Upper lobe of left lung (tissue), 4 donors: Measurements from ENCODE around the gene MAJIN.

Experiments used
- CTCF ChIP-seq, 6 experiments: fragments of 450-650 bp in 4 of 6; fragments of 200-600 bp in 2 of 6; sonication (generic) in 2 of 6; IDR thresholded peaks; one replicate each; pipeline ENCODE4 v1.5.1; 2016 to 2019; ENCODE audit warnings: antibody characterized with exemption in 6 of 6
- EP300 ChIP-seq, 4 donors: sonication (generic); formaldehyde crosslinking; IDR thresholded peaks; one replicate each; pipeline ENCODE4 v1.5.1; 2017; ENCODE audit warnings: antibody characterized with exemption in 4 of 4, control low read depth in 2 of 4
- POLR2A ChIP-seq, 4 donors: fragments of 450-650 bp; IDR thresholded peaks; one replicate each; pipeline ENCODE4 v1.5.1; 2016 to 2017; ENCODE audit warnings: antibody characterized with exemption in 4 of 4, mild to moderate bottlenecking in 2 of 4
- POLR2AphosphoS5 ChIP-seq, 2 donors: sonication (generic); formaldehyde crosslinking; IDR thresholded peaks; one replicate each; pipeline ENCODE4 v1.5.1; 2017; ENCODE audit warnings: antibody characterized with exemption in 2 of 2

DNA sequence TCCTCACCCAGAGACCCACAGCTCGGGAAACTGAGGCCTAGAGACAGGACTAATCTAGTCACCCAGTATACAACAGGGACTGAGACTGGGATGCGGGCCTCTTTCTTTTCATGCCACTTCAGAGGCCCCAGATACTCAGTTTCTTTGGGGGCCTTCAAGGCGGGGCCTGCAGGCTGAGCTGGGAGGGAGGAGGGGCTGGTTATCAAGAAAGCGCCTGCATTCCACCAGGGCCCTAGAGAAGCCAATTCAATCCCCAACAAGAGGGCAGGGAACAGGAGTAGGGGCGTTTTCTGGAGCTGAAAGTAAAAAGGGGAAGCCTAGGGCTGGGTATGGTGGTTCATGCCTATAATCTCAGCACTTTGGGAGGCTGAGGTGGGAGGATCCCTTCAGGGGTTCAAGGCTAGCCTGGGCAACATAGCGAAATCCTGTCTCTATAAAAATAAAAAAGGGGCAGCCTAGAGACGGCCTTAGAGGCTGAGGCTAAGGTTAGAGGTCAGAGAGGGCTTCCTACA lies 56.5 kb downstream of the MAJIN start:
- TF ChIP-seq CTCF (IDR thresholded peaks at IDR 0.05) (no peak), POLR2AphosphoS5 (IDR thresholded peaks at IDR 0.05) (no peak), POLR2A (IDR thresholded peaks at IDR 0.05) (no peak), EP300 (IDR thresholded peaks at IDR 0.05) (no peak)
